Epithelial cell of esophagus (primary cell): ENCODE measurements around the gene RPL37.
A peak's percentile ranks its signal among the peaks of the same experiment; 100 is the strongest.
"Not testable (repeated sequence)": the region's sequence is repeated elsewhere in the genome, so short reads cannot be mapped to it uniquely, and the experiment has no call there.

Source experiments
- DNase-seq: peaks from one replicate; pipeline ENCODE4 v3.0.0; 2010; ENCODE audit warnings: low read depth
- H3K4me3 ChIP-seq: 2 replicates; pipeline ENCODE4 v1.5.1; 2011; ENCODE audit warnings: mild to moderate bottlenecking, low read length, control low read depth
- TF ChIP-seq, protein P1 (sequence below): IDR thresholded peaks from 2 replicates; pipeline ENCODE4 v1.5.1; 2011; ENCODE audit warnings: low read depth, mild to moderate bottlenecking, low read length, control low read depth, inconsistent platforms; ENCODE audit not compliant: insufficient read depth; ENCODE audit errors: missing control alignments

The RPL37 gene

DNA sequence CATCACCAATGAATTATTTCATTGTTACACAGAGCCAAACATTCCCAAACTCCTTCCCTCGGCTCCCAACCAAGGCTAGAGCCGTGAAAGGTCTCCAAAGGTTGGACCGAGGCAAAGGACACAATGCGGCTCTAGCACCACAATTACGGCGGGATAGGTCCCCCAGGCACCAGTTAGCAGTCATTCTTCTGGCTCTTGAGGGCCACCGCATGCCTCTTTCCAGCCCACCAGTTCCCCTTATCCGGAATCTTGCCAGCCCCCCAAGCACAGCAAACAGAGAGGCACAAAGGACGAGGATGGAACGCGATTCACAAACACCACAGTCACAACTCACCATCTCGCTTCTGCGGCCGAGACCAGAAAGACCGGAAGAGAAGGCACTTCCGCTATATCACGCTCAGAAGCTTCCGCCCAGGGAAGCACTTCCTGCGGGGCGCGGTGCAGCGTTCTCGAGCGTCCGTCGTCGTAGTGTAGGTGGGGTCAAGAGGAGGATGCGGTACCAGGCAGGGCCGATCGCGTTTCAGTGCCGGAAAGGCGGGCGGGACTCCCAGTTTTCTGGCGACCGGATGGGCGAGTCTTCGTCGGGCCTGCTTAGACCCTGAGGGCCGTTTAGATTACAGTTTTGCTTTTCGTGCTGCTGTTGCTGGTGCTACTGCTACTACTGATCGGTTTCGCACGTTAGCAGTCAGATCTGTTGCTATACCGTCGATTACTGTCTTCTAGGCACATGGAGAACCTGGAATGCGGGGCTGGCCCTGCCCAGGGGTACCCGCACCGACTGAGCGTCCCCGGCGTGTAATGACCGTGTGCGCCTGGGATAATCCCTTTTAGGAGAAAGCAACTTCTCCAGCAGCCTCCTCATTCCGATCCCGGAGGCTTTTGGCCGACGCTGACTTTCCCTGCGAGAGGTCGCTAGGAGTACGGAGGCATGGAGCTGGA lies at the start of gene RPL37:
Gene RPL37 (minus strand): TSS at position 374 of the 939 bp plus-strand sequence. CDS start 37 bp downstream, at position 337.
- peak; percentile 98 for DNase-seq
- H3K4me3 ChIP-seq = peak within 1 kb of the TSS; percentile 96
- TF ChIP-seq, protein P1, sequence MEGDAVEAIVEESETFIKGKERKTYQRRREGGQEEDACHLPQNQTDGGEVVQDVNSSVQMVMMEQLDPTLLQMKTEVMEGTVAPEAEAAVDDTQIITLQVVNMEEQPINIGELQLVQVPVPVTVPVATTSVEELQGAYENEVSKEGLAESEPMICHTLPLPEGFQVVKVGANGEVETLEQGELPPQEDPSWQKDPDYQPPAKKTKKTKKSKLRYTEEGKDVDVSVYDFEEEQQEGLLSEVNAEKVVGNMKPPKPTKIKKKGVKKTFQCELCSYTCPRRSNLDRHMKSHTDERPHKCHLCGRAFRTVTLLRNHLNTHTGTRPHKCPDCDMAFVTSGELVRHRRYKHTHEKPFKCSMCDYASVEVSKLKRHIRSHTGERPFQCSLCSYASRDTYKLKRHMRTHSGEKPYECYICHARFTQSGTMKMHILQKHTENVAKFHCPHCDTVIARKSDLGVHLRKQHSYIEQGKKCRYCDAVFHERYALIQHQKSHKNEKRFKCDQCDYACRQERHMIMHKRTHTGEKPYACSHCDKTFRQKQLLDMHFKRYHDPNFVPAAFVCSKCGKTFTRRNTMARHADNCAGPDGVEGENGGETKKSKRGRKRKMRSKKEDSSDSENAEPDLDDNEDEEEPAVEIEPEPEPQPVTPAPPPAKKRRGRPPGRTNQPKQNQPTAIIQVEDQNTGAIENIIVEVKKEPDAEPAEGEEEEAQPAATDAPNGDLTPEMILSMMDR = no peak

GRCh38 chr5:40883051-40883450 lies 48.0 kb upstream of the RPL37 start:
- not testable (repeated sequence) for DNase-seq, H3K4me3 ChIP-seq

GRCh38 chr5:40882291-40882690 lies 47.3 kb upstream of the RPL37 start:
- no peak for DNase-seq
- TF ChIP-seq, protein P1 = no peak

GRCh38 chr5:40879163-40879942 lies 44.3 kb upstream of the RPL37 start:
- no peak overlapping the region for H3K4me3 ChIP-seq
- peak; percentile 25 for DNase-seq
- TF ChIP-seq, protein P1 = peak; percentile 46

More at GRCh38 chr5:40882291-40882690, 47.3 kb upstream of the RPL37 start:
- H3K4me3 ChIP-seq = no peak overlapping the region

GRCh38 chr5:40877371-40877988 lies 42.5 kb upstream of the RPL37 start:
- H3K4me3 ChIP-seq = no peak overlapping the region
- TF ChIP-seq, protein P1 = no peak
- peak; percentile 80 for DNase-seq

GRCh38 chr5:40875958-40876357 lies 40.9 kb upstream of the RPL37 start:
- TF ChIP-seq, protein P1 = no peak
- no peak for DNase-seq
- H3K4me3 ChIP-seq = no peak overlapping the region
